Heart left ventricle (tissue), 13 donors: ENCODE data around the gene PLCB1.

ENCODE experiments used
- POLR2A ChIP-seq, 2 donors: fragments of 450-650 bp; IDR thresholded peaks; one replicate each; pipeline ENCODE4 v1.6.1; 2017; ENCODE audit warnings: antibody characterized with exemption in 2 of 2, mild to moderate bottlenecking in 2 of 2, moderate library complexity in 2 of 2
- TF ChIP-seq, protein P1 (sequence below), 12 donors: fragments of 200-600 bp; sonication (generic) in 4 of 12; IDR thresholded peaks; one replicate each; pipeline versions ENCODE4 v1.5.0 to v1.8.0; 2018 to 2022; ENCODE audit warnings: antibody characterized with exemption in 12 of 12, mild to moderate bottlenecking in 5 of 12
- donor health status: ischemic (EF 13 %, LVEDD 7.1; RV severe dilation, severe dysfunction).
- donor health status: DM: no; HTN: yes; CAD: no.
- donor health status: DM: no; HTN: no; CAD: no.
- donor health status: ischemic (EF 25% LVEDD 6.9; RV normal size, moderate dysfunction).
- donor health status: ischemic (EF 25% LVEDD 5.7; RV mildly dilated, moderate dysfunction).
- donor health status: ischemic (EF 35%, LVEDD 5.7; RV mildly dilated, moderate dysfunction).
- donor health status: nonischemic (EF 11% LVEDD 7.7; RV severe dilation, severe dysfunction).
- donor health status: DM: yes; HTN: yes; CAD: no.
- donor health status: PGD.
- donor health status: ischemic (EF 29% LVEDD 5.4; RV normal size, mild dysfunction).
- donor health status: nonischemic (EF 23%, LVEDD 6.1; RV moderate dilation, normal function).

DNA sequence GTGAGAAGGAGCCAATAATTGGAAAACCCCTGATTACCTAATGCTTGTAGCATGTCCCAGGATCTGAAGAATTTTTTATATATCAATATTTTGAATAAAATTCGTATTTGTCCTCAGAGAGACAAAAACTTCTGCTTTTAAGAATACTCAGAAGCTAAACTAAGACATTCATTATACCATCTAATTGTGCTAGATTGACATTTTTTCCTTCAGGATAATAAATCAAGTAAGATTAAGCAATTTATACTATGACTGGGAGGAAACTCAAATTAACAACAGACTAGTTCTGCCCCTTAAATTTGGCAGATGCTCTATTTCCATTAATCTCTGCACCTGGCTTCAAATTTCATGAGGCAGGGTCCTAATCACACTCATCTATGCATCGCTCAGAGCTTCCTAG is 291.4 kb downstream of the PLCB1 start:
- TF ChIP-seq, protein P1, sequence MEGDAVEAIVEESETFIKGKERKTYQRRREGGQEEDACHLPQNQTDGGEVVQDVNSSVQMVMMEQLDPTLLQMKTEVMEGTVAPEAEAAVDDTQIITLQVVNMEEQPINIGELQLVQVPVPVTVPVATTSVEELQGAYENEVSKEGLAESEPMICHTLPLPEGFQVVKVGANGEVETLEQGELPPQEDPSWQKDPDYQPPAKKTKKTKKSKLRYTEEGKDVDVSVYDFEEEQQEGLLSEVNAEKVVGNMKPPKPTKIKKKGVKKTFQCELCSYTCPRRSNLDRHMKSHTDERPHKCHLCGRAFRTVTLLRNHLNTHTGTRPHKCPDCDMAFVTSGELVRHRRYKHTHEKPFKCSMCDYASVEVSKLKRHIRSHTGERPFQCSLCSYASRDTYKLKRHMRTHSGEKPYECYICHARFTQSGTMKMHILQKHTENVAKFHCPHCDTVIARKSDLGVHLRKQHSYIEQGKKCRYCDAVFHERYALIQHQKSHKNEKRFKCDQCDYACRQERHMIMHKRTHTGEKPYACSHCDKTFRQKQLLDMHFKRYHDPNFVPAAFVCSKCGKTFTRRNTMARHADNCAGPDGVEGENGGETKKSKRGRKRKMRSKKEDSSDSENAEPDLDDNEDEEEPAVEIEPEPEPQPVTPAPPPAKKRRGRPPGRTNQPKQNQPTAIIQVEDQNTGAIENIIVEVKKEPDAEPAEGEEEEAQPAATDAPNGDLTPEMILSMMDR (IDR thresholded peaks at IDR 0.05) = no peak
- no peak for TF ChIP-seq POLR2A (IDR thresholded peaks at IDR 0.05)
